GM20431 (cell line): ENCODE data around the gene GSTA2.
"Not testable (repeated sequence)": the region's sequence is repeated elsewhere in the genome, so short reads cannot be mapped to it uniquely, and the experiment has no call there.

ENCODE experiments used
- in situ Hi-C: fragments of 300-500 bp; cut with MseI, MboI; formaldehyde crosslinking; loops from one replicate; pipeline ENCODE4 v1.15.0; 2020; ENCODE audit warnings: low sequenced_read_pairs; ENCODE audit not compliant: unreplicated experiment

The GSTA2 gene

GRCh38 chr6:52761673-52762491 lies 1.4 kb downstream of the GSTA2 start:
- in situ Hi-C loops: not testable (repeated sequence)

GRCh38 chr6:52760105-52760765 lies 3.0 kb downstream of the GSTA2 start:
- in situ Hi-C loops: no loop called here

GRCh38 chr6:52759085-52759484 lies 4.2 kb downstream of the GSTA2 start:
- in situ Hi-C loops: no loop called here

- in situ Hi-C loops: not testable (repeated sequence)
These were observed 5.5 kb downstream of the GSTA2 start for GRCh38 chr6:52757651-52758338.

- in situ Hi-C loops: no loop called here
These were observed 8.8 kb downstream of the GSTA2 start for GRCh38 chr6:52754443-52754842.

- in situ Hi-C loops: not testable (repeated sequence)
These were observed 10.1 kb downstream of the GSTA2 start for GRCh38 chr6:52753137-52753536.

GRCh38 chr6:52752310-52752709 lies 11.0 kb downstream of the GSTA2 start:
- in situ Hi-C loops: no loop called here

GRCh38 chr6:52749556-52750152 lies 13.6 kb downstream of the GSTA2 start:
- in situ Hi-C loops: no loop called here

- in situ Hi-C loops: not testable (repeated sequence)
These were observed 16.0 kb downstream of the GSTA2 start for GRCh38 chr6:52747301-52747700.

GRCh38 chr6:52746213-52746612 lies 17.1 kb downstream of the GSTA2 start:
- in situ Hi-C loops: no loop called here

GRCh38 chr6:52745764-52746201 lies 17.5 kb downstream of the GSTA2 start:
- in situ Hi-C loops: no loop called here

- in situ Hi-C loops: no loop called here
These were observed 21.4 kb downstream of the GSTA2 start for GRCh38 chr6:52741872-52742271.

GRCh38 chr6:52739627-52740026 lies 23.6 kb downstream of the GSTA2 start:
- in situ Hi-C loops: no loop called here

- in situ Hi-C loops: no loop called here
These were observed 24.1 kb downstream of the GSTA2 start for GRCh38 chr6:52739134-52739533.

GRCh38 chr6:52736145-52736544 lies 27.1 kb downstream of the GSTA2 start:
- in situ Hi-C loops: no loop called here

GRCh38 chr6:52735071-52735470 lies 28.2 kb downstream of the GSTA2 start:
- in situ Hi-C loops: no loop called here

- in situ Hi-C loops: no loop called here
These were observed 29.2 kb downstream of the GSTA2 start for GRCh38 chr6:52734072-52734471.

- in situ Hi-C loops: no loop called here
These were observed 30.1 kb downstream of the GSTA2 start for GRCh38 chr6:52733172-52733571.

- in situ Hi-C loops: no loop called here
These were observed 31.6 kb downstream of the GSTA2 start for GRCh38 chr6:52731719-52732118.

GRCh38 chr6:52729576-52729975 lies 33.7 kb downstream of the GSTA2 start:
- in situ Hi-C loops: no loop called here

- in situ Hi-C loops: no loop called here
These were observed 34.9 kb downstream of the GSTA2 start for GRCh38 chr6:52728394-52728793.
